GM19455 (cell line): ENCODE data around the gene HNRNPA0.

Experiments used
- ATAC-seq: cut with Tn5 transposase; IDR thresholded peaks from one replicate; pipeline ENCODE4 v1.9.1; 2021; ENCODE audit not compliant: unreplicated experiment

Gene HNRNPA0

DNA sequence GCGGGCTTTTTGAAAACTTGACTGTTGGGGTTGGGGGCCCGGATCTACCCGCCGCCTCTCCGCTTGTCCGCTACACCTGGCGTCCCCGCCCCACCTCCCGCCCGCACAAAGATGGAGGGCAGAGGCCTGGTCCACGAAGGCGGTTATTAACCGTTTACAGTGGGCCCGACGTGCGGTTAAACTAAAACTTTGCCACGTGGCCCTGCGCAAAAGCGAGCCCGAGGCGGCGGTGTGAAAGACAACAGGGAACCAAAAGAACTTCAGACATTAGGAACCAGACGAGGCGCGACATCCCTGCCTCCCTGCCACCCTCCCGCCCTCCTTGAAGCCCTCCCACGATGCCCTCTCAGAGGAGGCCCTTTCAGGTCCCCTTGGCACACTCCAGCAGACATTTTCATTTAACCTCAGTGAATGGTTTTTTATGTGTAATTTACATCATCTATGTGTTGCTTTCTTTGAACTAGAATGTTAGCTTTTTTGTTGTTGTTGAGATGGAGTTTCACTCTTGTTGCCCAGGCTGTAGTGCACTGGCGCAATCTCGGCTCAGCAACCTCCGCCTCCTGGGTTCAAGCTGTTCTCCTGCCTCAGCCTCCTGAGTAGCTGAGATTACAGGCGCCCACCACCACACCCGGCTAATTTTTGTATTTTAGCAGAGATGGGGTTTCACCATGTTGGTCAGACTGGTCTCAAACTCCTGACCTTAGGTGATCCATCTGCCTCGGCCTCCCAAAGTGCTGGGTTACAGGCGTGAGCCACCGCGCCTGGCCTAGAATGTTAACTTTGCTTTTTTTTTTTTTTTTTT, 999 bp upstream of the HNRNPA0 start:
- peak; percentile 13 for ATAC-seq

DNA sequence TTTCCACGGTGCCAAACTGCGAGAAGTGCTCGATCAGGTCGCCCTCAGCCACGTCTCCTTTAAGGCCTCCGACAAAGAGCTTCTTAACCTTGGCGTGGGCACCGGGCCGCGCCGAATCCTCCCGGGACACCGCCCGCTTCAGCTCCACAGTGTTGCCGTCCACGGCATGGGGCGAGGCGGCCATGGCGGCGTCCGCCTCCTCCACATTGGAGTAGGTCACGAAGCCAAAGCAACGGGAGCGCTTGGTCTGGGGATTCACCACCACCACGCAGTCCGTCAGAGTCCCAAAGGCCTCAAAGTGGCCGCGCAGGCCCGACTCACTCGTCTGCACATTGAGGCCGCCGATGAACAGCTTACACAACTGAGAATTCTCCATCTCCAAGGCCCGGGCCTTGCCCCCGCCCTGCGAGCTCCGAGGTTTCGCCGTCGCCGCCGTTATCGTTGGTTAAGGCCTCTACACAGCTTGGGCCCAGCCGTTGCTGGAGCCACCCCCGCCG, 424 bp downstream of the HNRNPA0 start:
- ATAC-seq = peak; percentile 13

DNA sequence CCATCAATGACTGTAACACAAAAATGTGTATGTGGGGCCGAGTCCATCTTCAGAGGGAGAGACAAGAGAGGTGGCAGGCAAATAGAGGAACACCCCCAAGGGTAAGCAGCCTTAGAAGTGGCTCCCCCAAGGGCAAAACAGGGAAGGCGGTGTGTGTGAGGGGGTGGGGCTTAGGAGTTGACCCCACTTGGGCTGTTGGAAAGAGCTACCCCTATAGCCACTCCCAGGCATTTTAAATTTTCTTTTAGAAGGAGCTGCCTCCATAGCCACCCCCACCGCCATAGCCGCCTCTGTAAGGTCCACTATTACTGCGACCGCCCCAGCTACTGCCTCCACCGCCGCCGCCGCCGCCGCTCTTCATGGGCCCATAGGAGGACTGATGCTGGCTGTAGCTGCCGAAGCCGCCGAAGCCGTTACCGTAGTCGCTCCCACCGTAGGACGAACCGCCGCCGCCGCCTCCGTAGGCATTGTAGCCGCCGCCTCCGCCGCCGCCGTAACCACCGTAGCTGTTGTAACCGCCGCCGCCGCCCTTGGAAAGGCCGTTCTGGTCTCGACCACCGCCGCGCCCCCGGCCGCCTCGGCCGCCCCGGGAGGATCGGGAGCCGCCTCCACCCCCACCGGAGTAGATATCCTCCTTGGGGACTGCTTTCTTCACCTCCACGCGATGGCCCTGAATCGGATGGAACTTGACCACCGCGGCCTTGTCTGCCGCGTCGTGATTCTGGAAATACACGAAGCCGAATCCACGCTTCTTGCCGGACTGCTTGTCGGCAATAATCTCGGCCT, 1.1 kb downstream of the HNRNPA0 start:
- no peak for ATAC-seq

- ATAC-seq = no peak
These were observed 2.2 kb downstream of the HNRNPA0 start for GRCh38 chr5:137751869-137752491.

DNA sequence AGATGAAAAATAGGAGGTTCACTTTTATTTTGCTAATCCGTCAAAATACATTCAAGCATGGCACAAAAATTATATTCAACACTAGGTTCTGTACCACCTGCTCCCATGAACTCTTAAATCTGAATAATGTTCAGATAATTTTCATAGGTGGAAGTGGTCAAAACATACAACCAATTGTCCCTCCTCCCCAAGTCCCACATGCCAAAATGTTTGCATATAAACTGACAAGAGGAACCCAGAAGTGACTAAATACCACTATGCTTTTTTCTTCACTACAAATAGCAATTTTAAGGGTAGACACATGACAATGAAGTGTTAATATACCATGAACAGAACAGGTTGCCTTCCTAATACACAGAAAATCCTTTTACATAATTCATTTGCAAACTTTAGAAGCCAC, 3.7 kb downstream of the HNRNPA0 start:
- ATAC-seq = no peak

DNA sequence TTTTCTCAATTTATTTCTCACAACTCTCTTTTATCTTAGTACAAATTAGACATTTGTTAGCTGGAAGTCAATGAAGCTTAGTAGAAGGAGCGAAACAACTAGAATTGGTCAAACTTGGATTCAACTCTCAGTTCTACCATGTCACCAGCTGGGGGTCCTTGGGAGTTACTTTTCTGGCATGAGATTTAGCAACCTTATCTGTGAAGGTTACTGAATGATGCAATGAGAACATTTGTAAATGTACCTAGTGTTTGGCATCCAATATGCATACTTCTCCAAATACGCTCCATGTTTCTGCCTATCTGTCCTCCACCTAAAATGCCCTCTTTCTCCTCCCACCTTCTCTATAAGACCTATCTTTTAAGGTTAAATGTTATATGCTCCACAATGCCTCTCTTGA, 6.3 kb downstream of the HNRNPA0 start:
- no peak for ATAC-seq

DNA sequence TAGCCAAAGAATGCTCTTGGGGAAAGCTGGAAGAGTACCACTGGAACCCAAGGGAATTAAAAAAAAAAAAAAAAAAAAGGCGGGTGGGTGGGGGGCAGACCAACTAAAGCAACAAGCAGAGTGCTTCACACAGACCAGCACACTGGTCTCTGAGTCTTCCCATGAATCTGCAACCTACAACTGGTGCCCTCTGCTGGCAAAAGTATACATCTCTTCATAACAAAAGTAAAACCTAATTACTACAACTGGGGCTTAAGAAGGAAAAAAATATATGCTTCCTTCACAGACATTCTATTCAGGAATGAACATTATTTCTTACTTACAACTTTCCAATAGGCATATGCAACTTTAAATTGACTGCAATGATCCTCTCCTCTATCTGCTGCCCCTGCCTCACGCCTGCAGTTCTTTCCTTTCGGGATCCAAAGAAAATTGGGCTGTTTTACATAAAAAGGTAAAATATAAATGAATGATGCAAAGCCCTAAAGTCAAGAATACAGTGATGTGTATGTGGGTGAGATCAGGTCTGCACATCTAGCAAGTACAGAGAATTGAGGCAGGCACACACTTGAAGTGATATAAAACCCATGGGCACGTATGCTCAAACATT, 11.0 kb downstream of the HNRNPA0 start:
- no peak for ATAC-seq

DNA sequence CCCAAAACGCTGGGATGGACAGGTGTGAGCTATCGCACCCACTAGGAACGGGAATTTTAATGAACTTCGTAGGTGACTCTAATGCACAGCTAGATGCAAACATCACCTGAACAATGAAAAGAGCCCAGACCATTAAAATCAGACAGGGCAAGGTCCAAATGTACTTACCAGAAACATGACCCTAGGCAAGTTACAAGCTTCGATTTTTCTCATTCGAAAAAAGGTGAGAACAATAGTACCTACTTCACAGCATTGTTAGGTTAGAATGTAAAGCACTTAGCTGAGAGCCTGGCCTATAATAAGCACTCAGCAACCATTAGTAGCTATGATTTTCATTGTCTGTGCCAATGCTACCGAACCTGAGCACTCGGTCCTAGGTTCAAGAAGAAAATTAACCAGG, 12.4 kb downstream of the HNRNPA0 start:
- no peak for ATAC-seq

- ATAC-seq = no peak
These were observed 14.4 kb downstream of the HNRNPA0 start for GRCh38 chr5:137739737-137740136.

DNA sequence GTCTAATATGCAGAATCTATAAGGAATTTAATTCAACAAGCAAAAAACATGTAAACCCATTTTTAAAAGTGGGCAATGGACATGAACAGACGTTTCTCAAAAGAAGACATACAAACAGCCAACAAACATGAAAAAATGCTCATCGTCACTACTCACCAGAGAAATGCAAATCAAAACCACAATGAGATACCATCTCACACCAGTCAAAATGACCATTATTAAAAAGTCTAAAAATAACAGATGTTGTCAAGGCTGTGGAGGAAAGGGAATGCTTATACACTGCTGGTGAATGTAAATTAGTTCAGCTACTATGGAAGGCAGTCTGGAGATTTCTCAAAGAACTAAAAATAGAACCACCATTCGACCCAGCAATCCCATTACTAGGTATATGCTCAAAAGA, 15.2 kb downstream of the HNRNPA0 start:
- ATAC-seq = no peak

DNA sequence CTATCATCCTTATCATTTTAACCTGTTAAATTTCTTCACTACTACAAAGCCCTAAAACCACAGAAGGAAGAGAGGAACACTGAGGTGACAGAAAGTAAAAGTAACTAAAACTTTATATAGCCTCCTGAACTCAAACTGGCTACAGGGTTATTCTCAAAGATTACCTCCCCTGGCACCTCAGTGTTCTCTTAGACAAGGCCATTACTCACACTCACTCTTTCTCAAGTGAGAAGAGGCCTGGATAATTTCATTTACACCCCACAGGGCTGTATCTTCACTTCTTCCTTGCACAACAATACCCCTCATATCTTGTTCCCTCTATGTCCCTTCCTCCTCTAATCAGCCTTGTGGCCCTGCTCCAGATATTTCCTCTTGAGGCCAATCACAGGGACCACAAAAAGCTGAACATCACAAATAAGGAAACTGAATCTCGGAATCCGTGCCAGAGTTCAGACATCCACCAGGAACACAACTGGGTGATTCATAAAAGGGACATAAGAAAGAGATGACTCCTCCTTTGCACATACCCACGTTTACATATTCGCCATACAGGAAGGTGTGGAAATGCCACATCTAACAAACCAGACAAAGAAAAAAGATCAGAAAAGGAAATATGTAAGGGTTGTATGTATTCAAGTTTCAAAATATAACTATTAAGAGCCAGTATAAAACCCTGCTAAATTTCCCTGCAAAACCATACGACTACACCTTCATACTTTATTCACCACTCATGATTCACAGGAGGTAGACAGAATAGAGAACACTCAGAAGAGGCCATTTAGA, 16.6 kb downstream of the HNRNPA0 start:
- ATAC-seq = no peak

DNA sequence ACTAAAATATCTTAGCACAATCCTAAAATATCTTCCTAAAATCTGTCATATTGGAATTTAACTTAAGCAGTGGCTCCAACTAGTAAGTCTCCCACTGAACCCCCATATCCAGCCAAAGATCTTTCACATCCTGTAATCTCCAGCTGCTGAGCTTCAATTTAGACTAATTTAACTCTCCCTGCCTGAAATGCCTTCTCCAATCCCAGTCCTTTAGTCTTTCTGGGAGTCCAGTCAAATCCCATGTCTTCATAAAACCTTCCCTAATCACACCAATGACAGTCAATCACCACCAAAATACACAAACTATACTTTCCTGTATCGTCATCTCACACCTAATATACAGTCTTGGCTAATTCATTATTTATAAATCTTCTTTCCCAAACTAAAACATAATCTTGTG, 17.7 kb downstream of the HNRNPA0 start:
- ATAC-seq = no peak

DNA sequence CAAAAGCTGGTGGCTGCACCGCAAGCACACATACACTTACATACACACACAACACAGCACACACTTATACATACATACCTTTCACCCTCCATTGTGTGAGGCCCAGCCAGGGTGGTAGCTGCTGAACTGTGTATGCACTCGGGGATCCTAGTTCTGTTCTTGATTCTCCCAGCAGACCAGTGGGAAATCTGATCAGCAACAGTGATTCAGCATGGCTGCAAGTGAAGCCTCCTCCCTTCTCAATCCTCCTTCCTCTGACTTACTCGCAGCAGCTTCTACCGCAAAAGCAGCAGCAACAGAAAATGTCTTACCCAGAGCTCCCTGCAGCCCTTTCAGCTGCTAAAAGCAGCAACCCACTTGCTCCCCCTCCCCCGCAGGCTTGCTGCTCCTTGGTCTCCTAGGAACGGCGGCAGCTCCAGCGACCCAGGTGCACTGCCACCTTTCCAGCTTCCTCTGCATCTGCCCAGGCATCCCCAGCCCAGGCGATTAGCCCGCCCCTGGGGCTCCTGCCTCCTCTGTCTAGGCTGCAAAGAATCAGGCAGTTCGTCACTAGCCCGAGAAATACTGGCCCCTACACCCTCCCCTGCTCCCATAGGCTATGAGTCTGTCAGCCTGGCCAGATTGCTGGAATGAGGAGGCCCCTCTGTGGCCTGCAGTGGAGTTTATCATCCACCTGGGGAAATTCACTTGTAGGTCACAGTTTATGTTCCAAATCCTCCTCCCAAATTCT, 18.4 kb downstream of the HNRNPA0 start, which contains the start of gene KLHL3:
TSS of gene KLHL3 (minus strand) at position 535 of the 730 bp plus-strand sequence. CDS start at position 92, 443 bp downstream.
- ATAC-seq = peak; percentile 47

DNA sequence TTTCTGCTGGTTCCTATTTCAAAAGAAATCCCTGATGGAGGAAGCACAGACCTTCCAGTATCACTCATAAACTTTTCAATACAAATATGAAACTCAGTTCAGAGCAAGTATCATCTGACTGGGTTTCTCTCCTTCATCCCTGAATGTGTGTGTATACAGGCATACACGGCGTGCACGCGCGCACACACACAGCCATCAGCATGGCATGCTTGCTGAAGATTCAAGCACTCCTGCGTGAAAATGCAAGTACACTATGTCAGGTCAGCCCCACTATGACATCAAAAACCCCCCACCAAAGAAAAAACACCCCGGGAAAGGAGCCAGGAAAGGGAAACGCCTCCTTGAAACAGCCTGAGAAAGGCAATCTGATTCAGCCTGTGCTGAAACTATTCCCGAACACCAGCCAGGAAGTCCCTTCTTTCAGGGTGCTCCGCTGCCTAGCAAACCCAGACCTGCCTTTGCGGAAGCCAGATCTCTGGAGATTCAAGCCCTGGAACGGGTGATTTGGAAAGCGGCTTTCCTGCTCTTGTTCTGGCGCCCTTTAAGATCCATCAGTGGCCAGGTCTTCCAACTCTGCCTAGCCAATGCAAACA, 19.1 kb downstream of the HNRNPA0 start:
- ATAC-seq = no peak

GRCh38 chr5:137734331-137734730, 19.8 kb downstream of the HNRNPA0 start:
- ATAC-seq = no peak

- ATAC-seq = no peak
These were observed 20.2 kb downstream of the HNRNPA0 start for GRCh38 chr5:137733922-137734321.

DNA sequence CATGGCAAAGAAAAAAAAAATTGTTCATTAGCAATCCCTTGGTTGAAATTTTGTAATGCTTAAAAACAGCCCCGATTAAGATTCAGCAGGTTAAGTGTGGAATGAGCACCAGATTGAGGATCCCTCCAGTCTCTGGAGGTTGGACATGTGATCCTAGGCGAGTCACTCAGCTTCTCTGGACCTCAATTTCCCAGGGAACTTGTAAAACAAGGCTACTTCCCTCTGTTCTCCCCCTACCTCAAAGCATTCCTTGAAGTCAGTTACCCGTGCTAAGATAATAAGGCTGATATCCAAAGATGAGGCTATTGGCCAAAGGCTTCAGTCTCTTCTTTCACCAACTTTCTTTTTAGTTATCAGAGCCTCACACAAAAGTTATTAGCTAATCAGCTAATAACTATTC, 21.2 kb downstream of the HNRNPA0 start:
- ATAC-seq = no peak

DNA sequence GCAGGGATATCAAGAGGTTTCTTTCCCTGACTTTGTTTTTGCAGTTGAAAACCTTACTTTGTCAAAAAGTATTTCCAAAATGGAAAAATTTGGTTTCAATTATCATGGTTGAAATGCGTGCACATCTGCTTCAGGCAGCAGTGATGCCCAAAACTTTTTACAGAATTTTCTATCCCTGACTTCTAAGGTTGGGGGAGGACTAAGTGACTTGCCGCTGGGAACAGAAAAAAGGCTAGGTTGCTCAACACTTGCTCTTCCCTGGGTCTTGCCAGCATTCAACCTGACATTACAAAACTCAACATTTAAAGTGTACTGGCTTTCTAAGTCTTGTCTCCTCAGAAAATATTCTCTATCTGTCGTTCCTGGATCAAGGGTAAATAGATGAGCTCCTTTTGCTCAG, 23.0 kb downstream of the HNRNPA0 start:
- ATAC-seq = no peak

DNA sequence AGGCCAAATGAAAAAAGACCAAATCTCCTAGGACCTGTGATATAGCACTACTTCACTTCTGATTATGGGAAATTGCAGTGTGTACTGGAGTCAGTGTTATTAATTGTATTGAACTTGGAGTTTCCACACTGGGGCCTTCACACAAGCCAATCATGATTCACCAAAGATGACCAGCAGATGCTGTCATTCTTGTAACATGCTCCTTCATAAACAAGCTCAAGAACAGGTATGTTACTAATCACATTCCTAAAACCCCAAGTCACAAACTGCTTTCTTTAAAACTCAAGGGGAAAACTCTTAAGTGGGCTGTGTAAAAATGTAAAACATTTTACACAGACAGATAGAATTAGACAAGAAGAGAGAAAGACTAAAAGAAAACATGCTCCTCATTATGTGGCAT, 23.8 kb downstream of the HNRNPA0 start:
- no peak for ATAC-seq
